ENCODE measurements around the gene COIL. TPM values are rescaled to one million over a fixed set of nuclear protein-coding genes. Genes with fewer than 3 reads are reported as not detected.

The COIL gene
- total RNA-seq, 1 experiment from 2014 or later = 31.2 TPM

GRCh38 chr17:56903560-56903959 is 57.3 kb downstream of the COIL start:
- ChIA-PET RAD21 (ENCODE audit: low non-redundant PET in 1 of 2, low total read pairs in 2 of 2, uncharacterized antibody in 2 of 2, unreplicated experiment in 2 of 2) (no interaction called here), POLR2A (interaction anchor here (5.1 kb wide), 1 partner anchor 10 kb away, joined by 50 read pairs; the partner anchor contains the start of gene TRIM25), CTCF (no interaction called here)
- TF ChIP-seq EZH2 (IDR thresholded peaks at IDR 0.05) = no peak
- TF ChIP-seq CEBPB (IDR thresholded peaks at IDR 0.05; ENCODE audit: low read depth) = no peak
- no peak for TF ChIP-seq FOSL1 (IDR thresholded peaks at IDR 0.05; ENCODE audit: low read depth)
- TF ChIP-seq, protein P1, sequence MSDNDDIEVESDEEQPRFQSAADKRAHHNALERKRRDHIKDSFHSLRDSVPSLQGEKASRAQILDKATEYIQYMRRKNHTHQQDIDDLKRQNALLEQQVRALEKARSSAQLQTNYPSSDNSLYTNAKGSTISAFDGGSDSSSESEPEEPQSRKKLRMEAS (IDR thresholded peaks at IDR 0.05) = no peak
- no peak for TF ChIP-seq JUND (IDR thresholded peaks at IDR 0.05)
- TF ChIP-seq SRF (IDR thresholded peaks at IDR 0.05; ENCODE audit: low read depth) = no peak
- TF ChIP-seq REST (IDR thresholded peaks at IDR 0.05; ENCODE audit: low read depth) = no peak
- no peak for TF ChIP-seq ELF1 (IDR thresholded peaks at IDR 0.05; ENCODE audit: borderline replicate concordance, low read depth)
- TF ChIP-seq RAD21 (IDR thresholded peaks at IDR 0.05; ENCODE audit: low read depth) = no peak
- TF ChIP-seq CBX3 (IDR thresholded peaks at IDR 0.05; ENCODE audit: low read depth) = no peak
- no peak for TF ChIP-seq CTCF (IDR thresholded peaks at IDR 0.05 in 2 of 3, conservative IDR thresholded peaks at IDR 0.05 in 1 of 3; ENCODE audit: borderline replicate concordance in 1 of 3, insufficient read depth in 1 of 3, low read depth in 2 of 3, low read length in 2 of 3)
- TF ChIP-seq ZFX (IDR thresholded peaks at IDR 0.05) = no peak
- TF ChIP-seq TCF7L2 (IDR thresholded peaks at IDR 0.05; ENCODE audit: borderline replicate concordance, extremely low read depth, insufficient read depth, insufficient read length) = no peak
- TF ChIP-seq POLR2AphosphoS5 (IDR thresholded peaks at IDR 0.05; ENCODE audit: low read depth, low read length) = no peak; the same call in 1 of the 2 replicates
- intact Hi-C loops (cut with micrococcal nuclease) = no loop called here
- Histone ChIP-seq H3K27me3 (ENCODE audit: insufficient read depth, low read length) (no peaks in the 10 kb centered on the region), H3K36me3 (ENCODE audit: control insufficient read depth in 1 of 2, insufficient read depth in 2 of 2, low read length in 2 of 2) (peaks cover 75 to 86% of the 10 kb centered on the region in 2 experiments), H3K9me3 (ENCODE audit: control insufficient read depth in 1 of 2, insufficient read depth in 1 of 2, low read depth in 1 of 2, low read length in 2 of 2) (no peaks in the 10 kb centered on the region), H4K20me1 (ENCODE audit: insufficient read depth) (no peaks in the 10 kb centered on the region), H3K4me2 (ENCODE audit: low read length) (no peak overlapping the region), H3K9ac (ENCODE audit: low read length) (no peak overlapping the region), H3K4me1 (ENCODE audit: control insufficient read depth in 1 of 2, insufficient read depth in 2 of 2, low read length in 2 of 2) (peaks cover 14 to 35% of the 10 kb centered on the region in 2 experiments), H2AFZ (ENCODE audit: low read depth, low read length, poor library complexity, severe bottlenecking) (no peak overlapping the region), H3K27ac (ENCODE audit: low read depth, low read length) (no peak overlapping the region), H3K9me2 (ENCODE audit: insufficient read depth) (no peaks in the 10 kb centered on the region), H3K79me2 (ENCODE audit: insufficient read depth, low read length) (peaks cover 57% of the 10 kb centered on the region; the same call in 1 of the 2 replicates), H3K4me3 (replicated peaks in 1 of 2; ENCODE audit: low read depth in 1 of 2, low read length in 2 of 2) (no peak overlapping the region)
- BruUV-seq (replicated peaks) = no TSS peak
- no peak for DNase-seq (ENCODE audit: low read depth, low spot score)
- ATAC-seq = no peak
